Fibroblast of lung (primary cell): ENCODE data around the gene CORO1C. TPM values are rescaled to one million over a fixed set of nuclear protein-coding genes. Genes with fewer than 3 reads are reported as not detected.
A peak's percentile ranks its signal among the peaks of the same experiment; 100 is the strongest.

Experiments
- DNase-seq, 2 donors: peaks; one replicate each; pipeline versions ENCODE4 v3.0.0 to v3.0.0-alpha.2; 2010; ENCODE audit warnings: low read depth in 2 of 2
- H2AFZ ChIP-seq: 2 replicates; pipeline ENCODE4 v1.5.1; 2012; ENCODE audit warnings: low read length, control low read depth, inconsistent platforms
- H3K27ac ChIP-seq: 2 replicates; pipeline ENCODE4 v1.5.1; 2011; ENCODE audit warnings: low read length, control low read depth; ENCODE audit not compliant: insufficient read depth
- H3K27me3 ChIP-seq: 2 replicates; pipeline ENCODE4 v1.5.1; 2011; ENCODE audit warnings: mild to moderate bottlenecking, low read length; ENCODE audit not compliant: control insufficient read depth, insufficient read depth
- H3K36me3 ChIP-seq: 2 replicates; pipeline ENCODE4 v1.5.1; 2011; ENCODE audit warnings: low read length; ENCODE audit not compliant: control insufficient read depth, insufficient read depth
- H3K4me1 ChIP-seq: 2 replicates; pipeline ENCODE4 v1.5.1; 2011; ENCODE audit warnings: low read length; ENCODE audit not compliant: control insufficient read depth, insufficient read depth; ENCODE audit errors: extremely low read depth
- H3K4me2 ChIP-seq: 2 replicates; pipeline ENCODE4 v1.5.1; 2011; ENCODE audit warnings: low read length, control low read depth; ENCODE audit not compliant: insufficient read depth; ENCODE audit errors: extremely low read depth
- H3K4me3 ChIP-seq, 4 experiments: fragments of 200-600 bp in 1 of 4; sonication (generic) in 1 of 4; replicated peaks in 1 of 4; 2 replicates each; pipeline ENCODE4 v1.5.1; 2011 to 2016; ENCODE audit warnings: low read length in 4 of 4, low read depth in 3 of 4, mild to moderate bottlenecking in 3 of 4, control low read depth in 2 of 4, inconsistent platforms in 1 of 4, mixed read lengths in 1 of 4; ENCODE audit not compliant: insufficient read depth in 1 of 4; ENCODE audit errors: control extremely low read depth in 1 of 4
- H3K79me2 ChIP-seq: 2 replicates; pipeline ENCODE4 v1.5.1; 2012; ENCODE audit warnings: mild to moderate bottlenecking, low read length, inconsistent platforms; ENCODE audit not compliant: control insufficient read depth, insufficient read depth
- H3K9ac ChIP-seq: 2 replicates; pipeline ENCODE4 v1.5.1; 2011; ENCODE audit warnings: mild to moderate bottlenecking, low read length, control low read depth; ENCODE audit not compliant: insufficient read depth
- H3K9me3 ChIP-seq: 2 replicates; pipeline ENCODE4 v1.5.1; 2012; ENCODE audit warnings: low read depth, low read length; ENCODE audit not compliant: control insufficient read depth, insufficient read depth
- H4K20me1 ChIP-seq: 2 replicates; pipeline ENCODE4 v1.5.1; 2011; ENCODE audit warnings: low read length; ENCODE audit not compliant: control insufficient read depth, insufficient read depth; ENCODE audit errors: extremely low read depth
- EZH2 ChIP-seq: IDR thresholded peaks from 2 replicates; pipeline ENCODE4 v1.5.1; 2012; ENCODE audit warnings: low read length, control low read depth, mild to moderate bottlenecking; ENCODE audit errors: missing control alignments
- polyA plus RNA-seq, 2 donors: library from polyadenylated mRNA; depleted of rRNA in 1 of 2; stranded (reverse) in 1 of 2; unstranded in 1 of 2; fragments of >200 nt; gene quantifications; 2 replicates each; pipeline ENCODE4 v1.2.1, GENCODE V29; 2011 to 2012; ENCODE audit warnings: missing spikeins in 1 of 2
- total RNA-seq: library from RNA; depleted of rRNA; stranded (reverse); fragments of >200 nt; gene quantifications from 2 replicates; pipeline ENCODE4 v1.2.1, GENCODE V29; 2014
- TF ChIP-seq, protein P1 (sequence below), 2 donors: IDR thresholded peaks in 1 of 2; conservative IDR thresholded peaks in 1 of 2; 1 replicate in 1 of 2; 2 replicates in 1 of 2; pipeline ENCODE4 v1.5.1; 2011 to 2012; ENCODE audit warnings: low read length in 2 of 2, control low read depth in 1 of 2, inconsistent platforms in 1 of 2, low read depth in 1 of 2, mild to moderate bottlenecking in 1 of 2

Gene CORO1C
- total and polyA plus RNA-seq, 2 donors (not counting 1 experiment from before 2014, with no cell fraction given) = 288 to 542 TPM

DNA sequence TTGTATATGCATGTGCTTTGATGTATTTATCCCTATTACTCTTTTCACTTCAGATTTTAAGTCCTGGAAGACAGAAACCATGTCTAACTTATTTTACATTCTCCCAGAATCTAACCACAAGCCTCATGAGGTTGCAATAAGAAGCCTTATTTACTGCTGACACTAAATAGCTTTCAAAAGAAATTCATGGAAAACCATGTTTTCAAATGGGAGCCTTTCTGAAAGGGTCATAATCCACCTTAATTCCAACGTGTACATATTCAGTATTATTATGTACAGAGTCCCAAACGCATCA lies 34.4 kb downstream of the CORO1C start:
- DNase-seq = no peak
- Histone ChIP-seq H3K4me2 (peak overlapping the region; percentile 4), H3K79me2 (peaks cover 99% of the 10 kb centered on the region), H3K9me3 (no peaks in the 10 kb centered on the region), H3K36me3 (peaks cover 8% of the 10 kb centered on the region), H3K27ac (peak overlapping the region; percentile 95), H3K4me1 (peaks cover 61% of the 10 kb centered on the region), H2AFZ (no peak overlapping the region), H3K9ac (no peak overlapping the region), H3K27me3 (no peaks in the 10 kb centered on the region), H3K4me3 (no peak overlapping the region), H4K20me1 (no peaks in the 10 kb centered on the region)
- TF ChIP-seq, protein P1, sequence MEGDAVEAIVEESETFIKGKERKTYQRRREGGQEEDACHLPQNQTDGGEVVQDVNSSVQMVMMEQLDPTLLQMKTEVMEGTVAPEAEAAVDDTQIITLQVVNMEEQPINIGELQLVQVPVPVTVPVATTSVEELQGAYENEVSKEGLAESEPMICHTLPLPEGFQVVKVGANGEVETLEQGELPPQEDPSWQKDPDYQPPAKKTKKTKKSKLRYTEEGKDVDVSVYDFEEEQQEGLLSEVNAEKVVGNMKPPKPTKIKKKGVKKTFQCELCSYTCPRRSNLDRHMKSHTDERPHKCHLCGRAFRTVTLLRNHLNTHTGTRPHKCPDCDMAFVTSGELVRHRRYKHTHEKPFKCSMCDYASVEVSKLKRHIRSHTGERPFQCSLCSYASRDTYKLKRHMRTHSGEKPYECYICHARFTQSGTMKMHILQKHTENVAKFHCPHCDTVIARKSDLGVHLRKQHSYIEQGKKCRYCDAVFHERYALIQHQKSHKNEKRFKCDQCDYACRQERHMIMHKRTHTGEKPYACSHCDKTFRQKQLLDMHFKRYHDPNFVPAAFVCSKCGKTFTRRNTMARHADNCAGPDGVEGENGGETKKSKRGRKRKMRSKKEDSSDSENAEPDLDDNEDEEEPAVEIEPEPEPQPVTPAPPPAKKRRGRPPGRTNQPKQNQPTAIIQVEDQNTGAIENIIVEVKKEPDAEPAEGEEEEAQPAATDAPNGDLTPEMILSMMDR (conservative IDR thresholded peaks at IDR 0.05 in 1 of 2, IDR thresholded peaks at IDR 0.05 in 1 of 2; ENCODE audit: low read depth in 1 of 2, low read length in 2 of 2) = no peak

DNA sequence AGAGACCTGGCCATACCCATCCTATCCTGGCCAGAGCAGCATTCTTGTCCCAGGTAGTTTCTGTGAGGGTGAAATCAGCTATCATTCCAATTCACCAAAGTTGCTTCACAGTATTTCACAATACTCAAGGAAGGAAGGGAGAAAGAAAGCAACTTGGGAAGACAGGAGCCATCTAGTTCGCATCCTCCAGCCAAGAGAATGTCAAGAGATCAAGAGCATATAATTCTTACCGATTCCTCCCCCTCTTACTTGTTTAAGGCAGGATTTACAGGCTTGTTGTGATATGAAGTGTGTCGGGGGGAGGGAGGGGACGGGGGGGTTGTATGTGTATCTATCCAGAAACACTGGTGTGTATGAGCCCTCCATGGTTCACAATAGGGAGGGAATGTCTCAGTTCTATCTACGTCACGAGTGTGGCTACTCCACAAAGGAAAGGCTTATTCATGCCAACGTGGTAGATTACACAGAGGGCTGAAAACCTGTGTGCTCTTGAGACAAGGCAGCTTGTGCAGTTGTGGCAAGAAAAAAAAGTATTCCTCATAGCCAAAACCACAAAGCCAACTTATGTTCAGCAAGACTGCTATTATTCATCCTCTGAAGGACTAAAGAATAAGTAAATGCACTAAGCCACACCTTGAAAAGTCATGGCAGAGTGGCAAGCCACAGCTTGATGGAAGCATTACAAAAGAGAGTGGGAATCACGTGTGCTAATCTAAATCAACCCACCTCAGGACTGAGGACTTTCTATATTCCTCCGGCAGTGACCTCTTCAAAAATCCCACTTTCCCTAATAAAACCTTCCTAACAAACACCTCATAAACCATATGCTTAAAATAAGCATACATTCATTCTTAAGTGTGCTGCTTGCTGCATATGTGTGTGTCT lies 35.0 kb downstream of the CORO1C start:
- Histone ChIP-seq H3K79me2 (peaks cover 94% of the 10 kb centered on the region), H3K36me3 (peaks cover 8% of the 10 kb centered on the region), H3K27ac (peak overlapping the region; percentile 95), H2AFZ (no peak overlapping the region), H3K9ac (peak overlapping the region; percentile 29), H4K20me1 (no peaks in the 10 kb centered on the region), H3K27me3 (no peaks in the 10 kb centered on the region), H3K9me3 (no peaks in the 10 kb centered on the region), H3K4me2 (peak overlapping the region; percentile 72), H3K4me1 (peaks cover 57% of the 10 kb centered on the region), H3K4me3 (peak overlapping the region in 2 of 4 experiments; percentile 29 to 45)
- peak; percentile 99 to 100 for DNase-seq
- TF ChIP-seq, protein P1 (conservative IDR thresholded peaks at IDR 0.05 in 1 of 2, IDR thresholded peaks at IDR 0.05 in 1 of 2; ENCODE audit: low read depth in 1 of 2, low read length in 2 of 2) = no peak
- no peak for TF ChIP-seq EZH2

DNA sequence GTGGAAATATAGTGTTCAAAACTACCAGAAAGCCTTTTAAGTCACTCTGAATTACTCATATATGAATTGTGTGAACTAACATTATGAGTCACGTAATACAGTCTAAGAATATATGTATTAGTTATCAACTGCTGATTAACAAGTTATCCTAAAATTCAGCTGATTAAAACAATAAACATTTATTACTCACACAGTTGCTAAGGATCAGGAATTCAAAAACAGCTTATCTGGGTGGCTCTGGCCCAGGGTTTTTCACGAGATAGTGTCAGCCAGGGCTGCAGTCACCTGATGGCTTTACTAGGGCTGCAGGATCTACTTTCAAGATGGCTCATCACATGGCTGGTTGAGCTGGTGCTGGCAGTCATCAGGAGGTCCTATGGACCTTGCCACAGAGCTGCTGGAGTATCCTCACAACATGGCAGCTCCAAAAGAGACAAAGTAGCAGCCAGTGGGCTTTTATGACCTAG lies 36.5 kb downstream of the CORO1C start:
- H2AFZ ChIP-seq = no peak overlapping the region
- H3K79me2 ChIP-seq = peaks cover 92% of the 10 kb centered on the region
- peak overlapping the region; percentile 95 for H3K27ac ChIP-seq
- no peak overlapping the region for H3K4me2 ChIP-seq
- no peaks in the 10 kb centered on the region for H3K9me3 ChIP-seq
- no peak overlapping the region for H3K9ac ChIP-seq
- H3K36me3 ChIP-seq = peaks cover 6% of the 10 kb centered on the region
- no peaks in the 10 kb centered on the region for H3K27me3 ChIP-seq
- peaks cover 59% of the 10 kb centered on the region for H3K4me1 ChIP-seq
- no peaks in the 10 kb centered on the region for H4K20me1 ChIP-seq
- H3K4me3 ChIP-seq = no peak overlapping the region
- TF ChIP-seq, protein P1 (conservative IDR thresholded peaks at IDR 0.05 in 1 of 2, IDR thresholded peaks at IDR 0.05 in 1 of 2; ENCODE audit: low read depth in 1 of 2, low read length in 2 of 2) = no peak
- TF ChIP-seq EZH2 = no peak
- peak in 1 of 2 donors; percentile 60 for DNase-seq
